Nephron (organoid): Measurements from ENCODE around the gene MTMR2.

ENCODE experiments used
- H3K27ac Mint-ChIP-seq, 3 experiments: 2 replicates each; pipeline ENCODE4 v1.8.0; 2020; ENCODE audit warnings: mixed read lengths in 3 of 3, mild to moderate bottlenecking in 2 of 3, moderate library complexity in 1 of 3
- H3K27me3 Mint-ChIP-seq: 2 replicates; pipeline ENCODE4 v1.8.0; 2021; ENCODE audit warnings: low read depth, mild to moderate bottlenecking, moderate library complexity, mixed read lengths
- H3K36me3 Mint-ChIP-seq: 2 replicates; pipeline ENCODE4 v1.8.0; 2020; ENCODE audit warnings: low read depth, mixed read lengths
- H3K4me1 Mint-ChIP-seq: 2 replicates; pipeline ENCODE4 v1.8.0; 2020; ENCODE audit warnings: mixed read lengths
- H3K4me3 Mint-ChIP-seq, 3 experiments: 2 replicates each; pipeline ENCODE4 v1.8.0; 2020; ENCODE audit warnings: mild to moderate bottlenecking in 3 of 3, mixed read lengths in 3 of 3, moderate library complexity in 2 of 3
- H3K9me3 Mint-ChIP-seq: 2 replicates; pipeline ENCODE4 v1.8.0; 2020; ENCODE audit warnings: mixed read lengths
- CTCF ChIP-seq, 3 experiments: fragments of 200-600 bp; sonication (generic); IDR thresholded peaks; one replicate each; pipeline ENCODE4 v1.5.0; 2021; ENCODE audit warnings: antibody characterized with exemption in 3 of 3; ENCODE audit not compliant: unreplicated experiment in 3 of 3

MTMR2 gene

DNA sequence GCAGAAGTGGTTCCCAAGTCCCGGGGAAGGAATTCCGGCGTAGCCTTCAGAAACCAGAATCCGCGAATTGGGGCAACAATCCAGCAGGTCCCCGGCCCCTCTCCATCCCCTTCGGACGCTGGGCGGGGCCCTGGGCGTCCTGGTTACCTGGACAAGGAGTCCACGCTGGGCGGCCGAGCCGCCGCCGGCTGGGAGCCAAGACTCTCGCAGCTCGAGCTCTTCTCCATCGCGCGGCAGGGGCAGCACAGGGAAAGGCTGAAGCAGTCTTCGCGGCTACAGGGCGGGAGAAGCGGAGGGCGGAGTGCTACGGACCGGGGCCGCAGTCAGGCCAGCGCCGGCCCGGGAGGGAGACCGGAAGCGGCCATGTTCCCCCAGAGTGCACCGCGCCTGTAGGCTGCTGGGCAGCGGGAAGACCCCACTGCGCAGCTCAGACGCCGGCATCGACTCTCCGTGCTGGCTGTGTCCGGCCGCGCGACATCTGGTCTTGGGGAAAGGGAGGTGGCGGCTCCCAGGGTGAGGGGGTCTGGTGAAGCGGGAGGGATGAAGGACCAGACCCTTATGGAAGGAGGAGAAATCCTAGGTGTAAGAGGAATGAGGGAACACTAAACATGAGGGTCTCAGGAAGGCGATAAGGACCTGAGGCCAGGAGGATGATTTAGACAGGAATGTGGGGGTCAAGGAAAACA is at the start of gene MTMR2:
Gene MTMR2, minus strand, starts transcription at position 380 of the 686 bp plus-strand sequence. Its CDS starts 153 bp downstream, at position 227.
- TF ChIP-seq CTCF (IDR thresholded peaks at IDR 0.05; ENCODE audit: unreplicated experiment in 3 of 3) = no peak
- Mint-ChIP-seq H3K27me3 (no peaks in the 10 kb centered on the region), H3K4me1 (peaks cover 23% of the 10 kb centered on the region), H3K36me3 (no peaks in the 10 kb centered on the region), H3K27ac (peak within 1 kb of the TSS; percentile 97 to 99 (median 99)), H3K4me3 (peak within 1 kb of the TSS; percentile 96 to 99 (median 99)), H3K9me3 (peaks cover 3% of the 10 kb centered on the region)

- Mint-ChIP-seq H3K27ac (no peak overlapping the region), H3K4me1 (no peaks in the 10 kb centered on the region), H3K36me3 (peaks cover 9% of the 10 kb centered on the region), H3K4me3 (no peak overlapping the region), H3K9me3 (peaks cover 5% of the 10 kb centered on the region), H3K27me3 (no peaks in the 10 kb centered on the region)
- TF ChIP-seq CTCF (IDR thresholded peaks at IDR 0.05; ENCODE audit: unreplicated experiment in 3 of 3) = no peak
Measured at GRCh38 chr11:95972060-95972459, 48.2 kb upstream of the MTMR2 start.

DNA sequence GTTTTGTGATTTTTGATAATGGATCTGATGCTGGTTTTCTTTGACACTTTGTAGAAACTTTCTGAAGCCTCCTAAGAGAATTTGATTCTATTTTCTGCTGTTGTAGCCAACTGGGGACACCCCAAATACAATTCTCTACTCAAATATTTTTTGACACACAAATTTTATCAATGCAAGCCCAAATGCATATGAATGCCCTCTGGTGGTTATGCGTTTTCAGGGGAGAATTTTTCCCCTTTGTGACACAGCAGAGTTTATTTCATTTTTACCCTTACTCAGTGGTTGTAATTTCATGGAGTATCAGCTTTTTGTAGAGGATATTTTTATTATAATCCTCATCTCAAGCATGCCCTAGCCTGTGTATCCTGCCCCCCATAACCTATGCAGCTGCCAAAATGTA is 44.7 kb upstream of the MTMR2 start:
- Mint-ChIP-seq H3K27me3 (no peaks in the 10 kb centered on the region), H3K36me3 (no peaks in the 10 kb centered on the region), H3K27ac (no peak overlapping the region), H3K9me3 (peaks cover 5% of the 10 kb centered on the region), H3K4me3 (no peak overlapping the region), H3K4me1 (no peaks in the 10 kb centered on the region)
- TF ChIP-seq CTCF (IDR thresholded peaks at IDR 0.05; ENCODE audit: unreplicated experiment in 3 of 3) = no peak

- Mint-ChIP-seq H3K9me3 (peaks cover 4% of the 10 kb centered on the region), H3K4me3 (no peak overlapping the region), H3K27me3 (no peaks in the 10 kb centered on the region), H3K36me3 (no peaks in the 10 kb centered on the region), H3K4me1 (no peaks in the 10 kb centered on the region), H3K27ac (no peak overlapping the region)
- no peak for TF ChIP-seq CTCF (IDR thresholded peaks at IDR 0.05; ENCODE audit: unreplicated experiment in 3 of 3)
Measured at GRCh38 chr11:95964281-95964680, 40.4 kb upstream of the MTMR2 start.

GRCh38 chr11:95961758-95962157 is 37.9 kb upstream of the MTMR2 start:
- H3K27me3 Mint-ChIP-seq = no peaks in the 10 kb centered on the region
- no peak overlapping the region for H3K4me3 Mint-ChIP-seq
- no peak for TF ChIP-seq CTCF (IDR thresholded peaks at IDR 0.05; ENCODE audit: unreplicated experiment in 3 of 3)
- H3K27ac Mint-ChIP-seq = no peak overlapping the region
- no peaks in the 10 kb centered on the region for H3K36me3 Mint-ChIP-seq
- no peaks in the 10 kb centered on the region for H3K4me1 Mint-ChIP-seq
- H3K9me3 Mint-ChIP-seq = no peaks in the 10 kb centered on the region

GRCh38 chr11:95950905-95951304 is 27.0 kb upstream of the MTMR2 start:
- H3K9me3 Mint-ChIP-seq = peaks cover 25% of the 10 kb centered on the region
- no peak for TF ChIP-seq CTCF (IDR thresholded peaks at IDR 0.05; ENCODE audit: unreplicated experiment in 3 of 3)
- no peaks in the 10 kb centered on the region for H3K4me1 Mint-ChIP-seq
- no peak overlapping the region for H3K4me3 Mint-ChIP-seq
- no peak overlapping the region for H3K27ac Mint-ChIP-seq
- no peaks in the 10 kb centered on the region for H3K27me3 Mint-ChIP-seq
- H3K36me3 Mint-ChIP-seq = peaks cover 8% of the 10 kb centered on the region
